Mesodermal cell (in vitro differentiated cells): ENCODE results near the gene PRKRA.
A peak's percentile ranks its signal among the peaks of the same experiment; 100 is the strongest.
"Not testable (repeated sequence)": the region's sequence is repeated elsewhere in the genome, so short reads cannot be mapped to it uniquely, and the experiment has no call there.

Experiments used
- H3K27ac ChIP-seq: 2 replicates; pipeline ENCODE4 v1.7.0; 2013; ENCODE audit warnings: mild to moderate bottlenecking, low read depth, low read length, moderate library complexity; ENCODE audit not compliant: severe bottlenecking
- H3K36me3 ChIP-seq: 2 replicates; pipeline ENCODE4 v1.7.1; 2013; ENCODE audit warnings: mild to moderate bottlenecking, low read length, moderate library complexity; ENCODE audit not compliant: control insufficient read depth, insufficient read depth
- H3K4me1 ChIP-seq: one replicate; pipeline ENCODE4 v1.7.1; 2013; ENCODE audit warnings: mild to moderate bottlenecking, low read length; ENCODE audit not compliant: insufficient read depth, control insufficient read depth, poor library complexity, severe bottlenecking
- H3K4me3 ChIP-seq: 2 replicates; pipeline ENCODE4 v1.7.0; 2013; ENCODE audit warnings: low read length, control low read depth, mild to moderate bottlenecking; ENCODE audit not compliant: insufficient read depth, poor library complexity, severe bottlenecking; ENCODE audit errors: extremely low read depth
- H3K9me3 ChIP-seq: 2 replicates; pipeline ENCODE4 v1.7.1; 2013; ENCODE audit warnings: mild to moderate bottlenecking, low read length, moderate library complexity; ENCODE audit not compliant: control insufficient read depth
- whole genome bisulfite sequencing, 2 experiments: methylation state at CpG; one replicate each; pipeline ENCODE4 v1.1.5; 2013; ENCODE audit warnings: missing lambda C conversion rate in 2 of 2; ENCODE audit not compliant: insufficient coverage in 2 of 2; 5-methylcytosine and 5-hydroxymethylcytosine counted together

The PRKRA gene

GRCh38 chr2:178414266-178415247 lies 36.4 kb downstream of the PRKRA start:
- Histone ChIP-seq H3K4me1 (no peaks in the 10 kb centered on the region), H3K9me3 (no peaks in the 10 kb centered on the region), H3K4me3 (peak overlapping the region; percentile 56), H3K36me3 (peaks cover 2% of the 10 kb centered on the region), H3K27ac (peak overlapping the region; percentile 91)
- 8 to 29% methylated on average over 14 to 15 of the region's 21 CpGs for WGBS, 2 experiments

GRCh38 chr2:178413472-178414265 lies 37.3 kb downstream of the PRKRA start:
- Histone ChIP-seq H3K4me3 (peak overlapping the region; percentile 56), H3K27ac (peak overlapping the region; percentile 91)
- WGBS, 2 experiments = 0 to 1% methylated on average over 29 to 39 of the region's 45 CpGs

GRCh38 chr2:178412453-178412852 lies 38.5 kb downstream of the PRKRA start:
- H3K4me3 ChIP-seq = peak overlapping the region; percentile 56
- H3K36me3 ChIP-seq, H3K9me3 ChIP-seq, H3K27ac ChIP-seq, H3K4me1 ChIP-seq: not testable (repeated sequence)
- 90 to 92% methylated on average over 5 of the region's 8 CpGs for WGBS, 2 experiments

More at GRCh38 chr2:178413472-178414265, 37.3 kb downstream of the PRKRA start:
- H3K9me3 ChIP-seq = no peaks in the 10 kb centered on the region
- no peaks in the 10 kb centered on the region for H3K36me3 ChIP-seq
- H3K4me1 ChIP-seq = no peaks in the 10 kb centered on the region

GRCh38 chr2:178412047-178412446 lies 38.9 kb downstream of the PRKRA start:
- Histone ChIP-seq H3K36me3 (no peaks in the 10 kb centered on the region), H3K9me3 (no peaks in the 10 kb centered on the region), H3K4me3 (no peak overlapping the region), H3K4me1 (no peaks in the 10 kb centered on the region), H3K27ac (no peak overlapping the region)
- 71 to 72% methylated on average over 2 of the region's 3 CpGs for WGBS, 2 experiments

- no CpG with 5 or more reads among the region's 5 CpGs for WGBS, 2 experiments
- Histone ChIP-seq H3K27ac (no peak overlapping the region), H3K9me3 (no peaks in the 10 kb centered on the region), H3K4me1 (peaks cover 1% of the 10 kb centered on the region), H3K4me3 (no peak overlapping the region), H3K36me3 (no peaks in the 10 kb centered on the region)
Observed at GRCh38 chr2:178409261-178409660, 41.7 kb downstream of the PRKRA start.

GRCh38 chr2:178404368-178404767 lies 46.6 kb downstream of the PRKRA start:
- no peak overlapping the region for H3K27ac ChIP-seq

GRCh38 chr2:178403671-178404306 lies 47.2 kb downstream of the PRKRA start:
- no peak overlapping the region for H3K27ac ChIP-seq

More at GRCh38 chr2:178404368-178404767, 46.6 kb downstream of the PRKRA start:
- Histone ChIP-seq H3K9me3 (no peaks in the 10 kb centered on the region), H3K4me1 (peaks cover 7% of the 10 kb centered on the region), H3K36me3 (no peaks in the 10 kb centered on the region), H3K4me3 (no peak overlapping the region)
- 79 to 81% methylated on average over 4 of the region's 4 CpGs for WGBS, 2 experiments

GRCh38 chr2:178401994-178402437 lies 49.0 kb downstream of the PRKRA start:
- Histone ChIP-seq H3K4me1 (peaks cover 7% of the 10 kb centered on the region), H3K4me3 (no peak overlapping the region), H3K36me3 (no peaks in the 10 kb centered on the region), H3K9me3 (no peaks in the 10 kb centered on the region), H3K27ac (no peak overlapping the region)
- 100% methylated on average over 1 of the region's 6 CpGs; no CpG with 5 or more reads in 1 of the 2 experiments for WGBS, 2 experiments

More at GRCh38 chr2:178403671-178404306, 47.2 kb downstream of the PRKRA start:
- Histone ChIP-seq H3K4me1 (peaks cover 7% of the 10 kb centered on the region), H3K9me3 (no peaks in the 10 kb centered on the region), H3K36me3 (no peaks in the 10 kb centered on the region), H3K4me3 (no peak overlapping the region)
- WGBS, 2 experiments = 40% methylated on average over 1 of the region's 3 CpGs; no CpG with 5 or more reads in 1 of the 2 experiments

- H3K9me3 ChIP-seq = no peaks in the 10 kb centered on the region
- no peak overlapping the region for H3K4me3 ChIP-seq
- WGBS, 2 experiments = 64% methylated on average over 2 of the region's 7 CpGs; no CpG with 5 or more reads in 1 of the 2 experiments
- no peak overlapping the region for H3K27ac ChIP-seq
- no peaks in the 10 kb centered on the region for H3K36me3 ChIP-seq
- H3K4me1 ChIP-seq = no peaks in the 10 kb centered on the region
Observed at GRCh38 chr2:178397002-178397605, 53.9 kb downstream of the PRKRA start.
